B cell (primary cell): ENCODE results near the gene FOXL1. TPM values are rescaled to one million over a fixed set of nuclear protein-coding genes. Genes with fewer than 3 reads are reported as not detected.

Experiments used
- ATAC-seq: fragments of 200-7000 bp; cut with Tn5 transposase; one replicate; pipeline ENCODE4 v1.10.0; 2021; ENCODE audit warnings: low read depth, mild to moderate bottlenecking, moderate number of reproducible peaks, moderate library complexity
- CTCF ChIA-PET: fragments of 350-600 bp; sonication (Branson Sonifier 250); formaldehyde crosslinking; loops from one replicate; lab custom pipeline; 2021; ENCODE audit warnings: antibody characterized with exemption, inconsistent platforms; lab: Charles Lee
- POLR2A ChIA-PET: fragments of 350-600 bp; sonication (Branson Sonifier 250); formaldehyde crosslinking; loops from one replicate; lab custom pipeline; 2021; ENCODE audit warnings: antibody characterized with exemption; lab: Charles Lee
- DNase-seq: peaks from one replicate; pipeline ENCODE4 v3.0.0; 2013
- H2AFZ ChIP-seq: 2 replicates; pipeline ENCODE4 v1.6.1; 2012; ENCODE audit warnings: mild to moderate bottlenecking, low read depth, low read length; ENCODE audit not compliant: insufficient read depth, poor library complexity, severe bottlenecking
- H3K27ac ChIP-seq, 2 donors: 1 replicate in 1 of 2; 2 replicates in 1 of 2; pipeline ENCODE4 v1.5.1; 2012 to 2013; ENCODE audit warnings: low read length in 2 of 2, mild to moderate bottlenecking in 2 of 2, moderate library complexity in 1 of 2
- H3K27me3 ChIP-seq, 4 experiments: fragments of 200-600 bp in 1 of 4; sonication (generic) in 1 of 4; replicated peaks in 1 of 4; 1 replicate in 2 of 4; 2 replicates in 2 of 4; pipeline versions ENCODE4 v1.6.1 to v1.7.0; 2013 to 2016; ENCODE audit warnings: low read length in 3 of 4, mild to moderate bottlenecking in 2 of 4, mixed read lengths in 1 of 4, moderate library complexity in 1 of 4; ENCODE audit not compliant: insufficient read depth in 4 of 4, control insufficient read depth in 3 of 4; ENCODE audit errors: control extremely low read depth in 1 of 4
- H3K36me3 ChIP-seq, 2 experiments: replicated peaks in 1 of 2; 1 replicate in 1 of 2; 2 replicates in 1 of 2; pipeline versions ENCODE4 v1.6.1 to v1.7.1; 2013; ENCODE audit warnings: low read length in 1 of 2; ENCODE audit not compliant: insufficient read depth in 2 of 2, control insufficient read depth in 1 of 2; ENCODE audit errors: control extremely low read depth in 1 of 2, extremely low read depth in 1 of 2
- H3K4me1 ChIP-seq, 2 donors: fragments of 200-600 bp in 1 of 2; sonication (generic) in 1 of 2; 1 replicate in 1 of 2; 2 replicates in 1 of 2; pipeline versions ENCODE4 v1.5.1 to v1.6.1; 2013 to 2017; ENCODE audit warnings: low read length in 2 of 2; ENCODE audit not compliant: control insufficient read depth in 2 of 2, insufficient read depth in 2 of 2
- H3K4me2 ChIP-seq: replicated peaks from 2 replicates; pipeline ENCODE3; 2012; ENCODE audit warnings: mild to moderate bottlenecking, low read depth, low read length; ENCODE audit not compliant: poor library complexity, severe bottlenecking
- H3K4me3 ChIP-seq, 5 experiments: fragments of 200-600 bp in 1 of 5; sonication (generic) in 1 of 5; 1 replicate in 3 of 5; 2 replicates in 2 of 5; pipeline versions ENCODE4 v1.5.1 to v1.7.0; 2011 to 2016; ENCODE audit warnings: low read length in 4 of 5, mild to moderate bottlenecking in 4 of 5, low read depth in 2 of 5, control low read depth in 1 of 5, moderate library complexity in 1 of 5; ENCODE audit not compliant: insufficient read depth in 1 of 5; ENCODE audit errors: control extremely low read depth in 1 of 5, extremely low read depth in 1 of 5
- H3K79me2 ChIP-seq: fragments of 200-600 bp; sonication (generic); one replicate; pipeline ENCODE4 v1.6.0; 2016; ENCODE audit warnings: low read length; ENCODE audit not compliant: control insufficient read depth, insufficient read depth
- H3K9ac ChIP-seq: fragments of 200-600 bp; sonication (generic); 2 replicates; pipeline ENCODE4 v1.6.1; 2017; ENCODE audit warnings: mild to moderate bottlenecking, low read length, moderate library complexity
- H3K9me3 ChIP-seq, 3 donors: one replicate each; pipeline versions ENCODE4 v1.6.1 to v1.7.1; 2013; ENCODE audit warnings: low read length in 2 of 3; ENCODE audit not compliant: control insufficient read depth in 2 of 3, insufficient read depth in 1 of 3; ENCODE audit errors: control extremely low read depth in 1 of 3
- H4K20me1 ChIP-seq: 2 replicates; pipeline ENCODE4 v1.6.0; 2012; ENCODE audit warnings: mild to moderate bottlenecking, low read length; ENCODE audit not compliant: insufficient read depth, control insufficient read depth, poor library complexity, severe bottlenecking
- H3K27ac Mint-ChIP-seq: one replicate; pipeline ENCODE4 v1.8.0; 2021; ENCODE audit warnings: mixed read lengths
- H3K27me3 Mint-ChIP-seq: one replicate; pipeline ENCODE4 v1.8.0; 2021; ENCODE audit warnings: mixed read lengths
- H3K4me1 Mint-ChIP-seq: one replicate; pipeline ENCODE4 v1.8.0; 2021; ENCODE audit warnings: mixed read lengths
- H3K4me3 Mint-ChIP-seq: one replicate; pipeline ENCODE4 v1.8.0; 2021; ENCODE audit warnings: mixed read lengths
- H3K9me3 Mint-ChIP-seq: one replicate; pipeline ENCODE4 v1.8.0; 2022; ENCODE audit warnings: mixed read lengths; ENCODE audit not compliant: insufficient read depth
- CTCF ChIP-seq: fragments of 200-600 bp; IDR thresholded peaks from one replicate; pipeline ENCODE4 v1.8.0; 2022; ENCODE audit warnings: antibody characterized with exemption, mild to moderate bottlenecking
- EZH2 ChIP-seq: IDR thresholded peaks from 2 replicates; pipeline ENCODE4 v1.6.1; 2012; ENCODE audit warnings: borderline replicate concordance, low read depth, mild to moderate bottlenecking, moderate library complexity, low read length; ENCODE audit not compliant: insufficient read depth, poor library complexity, severe bottlenecking
- WGBS: methylation state at CpG from one replicate; pipeline ENCODE4 v1.1.5; 2013; ENCODE audit warnings: missing lambda C conversion rate; ENCODE audit not compliant: insufficient coverage; 5-methylcytosine and 5-hydroxymethylcytosine counted together
- intact Hi-C: fragments of 100-400 bp; cut with micrococcal nuclease; formaldehyde crosslinking; loops from one replicate; pipeline ENCODE4 v1.10.0; 2022
- polyA plus RNA-seq: library from polyadenylated mRNA; depleted of rRNA; stranded (reverse); fragments of >200 nt; gene quantifications from 2 replicates; pipeline ENCODE4 v1.2.3, GENCODE V29; 2012
- total RNA-seq, 2 donors: library from RNA; stranded (reverse); fragments of 120-200 nt in 1 of 2; gene quantifications; 1 replicate in 1 of 2; 2 replicates in 1 of 2; pipeline versions ENCODE4 v1.2.3 to v1.2.4, GENCODE V29; 2013 to 2022

Gene FOXL1
- total and polyA plus RNA-seq, 2 donors (not counting 1 experiment from before 2014, with no cell fraction given) = not detected

GRCh38 chr16:86597880-86598606, 19.7 kb downstream of the FOXL1 start:
- CTCF ChIA-PET = interaction anchor here (0.9 kb wide), 1 partner anchor 11 kb away, joined by 3 read pairs; no protein-coding TSS in a partner anchor
- TF ChIP-seq EZH2 (no peak), CTCF (no peak)
- no peak overlapping the region for H3K4me3 Mint-ChIP-seq
- no peaks in the 10 kb centered on the region for H3K9me3 Mint-ChIP-seq
- H3K4me3 ChIP-seq = no peak overlapping the region
- no peaks in the 10 kb centered on the region for H3K4me1 ChIP-seq
- no peak for ATAC-seq
- no peak for DNase-seq
- H3K9ac ChIP-seq = no peak overlapping the region
- H3K27me3 ChIP-seq = peaks cover 0 to 26% (median 2%) of the 10 kb centered on the region in 4 experiments
- H3K79me2 ChIP-seq = no peaks in the 10 kb centered on the region
- intact Hi-C loops = no loop called here
- peaks cover 50% of the 10 kb centered on the region for H3K27me3 Mint-ChIP-seq
- WGBS = 37% methylated on average over 5 of the region's 7 CpGs
- H3K27ac Mint-ChIP-seq = no peak overlapping the region
- no peak overlapping the region for H3K27ac ChIP-seq
- POLR2A ChIA-PET = interaction anchor here (0.5 kb wide), 1 partner anchor 498 kb away, joined by 4 read pairs; no protein-coding TSS in a partner anchor
- H4K20me1 ChIP-seq = no peaks in the 10 kb centered on the region
- no peaks in the 10 kb centered on the region for H3K4me1 Mint-ChIP-seq
- H3K9me3 ChIP-seq = no peaks in the 10 kb centered on the region
- H2AFZ ChIP-seq = no peak overlapping the region
- no peak overlapping the region for H3K4me2 ChIP-seq
- no peaks in the 10 kb centered on the region for H3K36me3 ChIP-seq
